Testis (tissue), 2 donors: ENCODE results near the gene B3GALT2.

Experiments used
- POLR2A ChIP-seq: fragments of 450-650 bp; IDR thresholded peaks from one replicate; pipeline ENCODE4 v1.6.1; 2017; ENCODE audit warnings: antibody characterized with exemption, mild to moderate bottlenecking, moderate library complexity
- TF ChIP-seq, protein P1 (sequence below), 3 experiments: fragments of 450-650 bp in 2 of 3; fragments of 200-600 bp in 1 of 3; sonication (generic) in 1 of 3; IDR thresholded peaks; one replicate each; pipeline ENCODE4 v1.5.1; 2016 to 2019; ENCODE audit warnings: antibody characterized with exemption in 3 of 3, mild to moderate bottlenecking in 2 of 3, moderate library complexity in 1 of 3

DNA sequence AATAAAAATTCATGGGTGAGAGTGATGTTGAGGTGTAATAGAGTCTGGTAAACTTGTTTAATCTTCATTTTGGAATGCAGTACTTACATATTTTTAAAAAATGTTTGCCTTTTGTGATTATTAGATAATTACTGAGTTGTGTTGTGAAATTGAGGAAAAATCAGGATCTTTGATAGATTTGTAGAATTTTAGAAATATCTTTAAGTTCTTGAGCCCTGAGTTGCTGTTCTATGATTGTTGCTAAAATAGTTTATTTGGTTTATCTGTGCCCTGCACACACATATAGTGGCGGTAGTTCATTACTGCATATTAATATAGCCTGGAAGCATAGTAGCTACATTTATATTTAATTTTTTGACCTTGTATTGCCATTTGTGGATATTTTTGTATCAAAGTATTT is 1.6 kb downstream of the B3GALT2 start:
- TF ChIP-seq, protein P1, sequence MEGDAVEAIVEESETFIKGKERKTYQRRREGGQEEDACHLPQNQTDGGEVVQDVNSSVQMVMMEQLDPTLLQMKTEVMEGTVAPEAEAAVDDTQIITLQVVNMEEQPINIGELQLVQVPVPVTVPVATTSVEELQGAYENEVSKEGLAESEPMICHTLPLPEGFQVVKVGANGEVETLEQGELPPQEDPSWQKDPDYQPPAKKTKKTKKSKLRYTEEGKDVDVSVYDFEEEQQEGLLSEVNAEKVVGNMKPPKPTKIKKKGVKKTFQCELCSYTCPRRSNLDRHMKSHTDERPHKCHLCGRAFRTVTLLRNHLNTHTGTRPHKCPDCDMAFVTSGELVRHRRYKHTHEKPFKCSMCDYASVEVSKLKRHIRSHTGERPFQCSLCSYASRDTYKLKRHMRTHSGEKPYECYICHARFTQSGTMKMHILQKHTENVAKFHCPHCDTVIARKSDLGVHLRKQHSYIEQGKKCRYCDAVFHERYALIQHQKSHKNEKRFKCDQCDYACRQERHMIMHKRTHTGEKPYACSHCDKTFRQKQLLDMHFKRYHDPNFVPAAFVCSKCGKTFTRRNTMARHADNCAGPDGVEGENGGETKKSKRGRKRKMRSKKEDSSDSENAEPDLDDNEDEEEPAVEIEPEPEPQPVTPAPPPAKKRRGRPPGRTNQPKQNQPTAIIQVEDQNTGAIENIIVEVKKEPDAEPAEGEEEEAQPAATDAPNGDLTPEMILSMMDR (IDR thresholded peaks at IDR 0.05): no peak
- TF ChIP-seq POLR2A: no peak
